Fibroblast of lung (primary cell): ENCODE measurements around the gene ART1. TPM values are rescaled to one million over a fixed set of nuclear protein-coding genes. Genes with fewer than 3 reads are reported as not detected.
A peak's percentile ranks its signal among the peaks of the same experiment; 100 is the strongest.

ENCODE experiments used
- DNase-seq, 2 donors: peaks; one replicate each; pipeline versions ENCODE4 v3.0.0 to v3.0.0-alpha.2; 2010; ENCODE audit warnings: low read depth in 2 of 2
- H2AFZ ChIP-seq: 2 replicates; pipeline ENCODE4 v1.5.1; 2012; ENCODE audit warnings: low read length, control low read depth, inconsistent platforms
- H3K27ac ChIP-seq: 2 replicates; pipeline ENCODE4 v1.5.1; 2011; ENCODE audit warnings: low read length, control low read depth; ENCODE audit not compliant: insufficient read depth
- H3K27me3 ChIP-seq: 2 replicates; pipeline ENCODE4 v1.5.1; 2011; ENCODE audit warnings: mild to moderate bottlenecking, low read length; ENCODE audit not compliant: control insufficient read depth, insufficient read depth
- H3K36me3 ChIP-seq: 2 replicates; pipeline ENCODE4 v1.5.1; 2011; ENCODE audit warnings: low read length; ENCODE audit not compliant: control insufficient read depth, insufficient read depth
- H3K4me1 ChIP-seq: 2 replicates; pipeline ENCODE4 v1.5.1; 2011; ENCODE audit warnings: low read length; ENCODE audit not compliant: control insufficient read depth, insufficient read depth; ENCODE audit errors: extremely low read depth
- H3K4me2 ChIP-seq: 2 replicates; pipeline ENCODE4 v1.5.1; 2011; ENCODE audit warnings: low read length, control low read depth; ENCODE audit not compliant: insufficient read depth; ENCODE audit errors: extremely low read depth
- H3K4me3 ChIP-seq, 4 experiments: fragments of 200-600 bp in 1 of 4; sonication (generic) in 1 of 4; replicated peaks in 1 of 4; 2 replicates each; pipeline ENCODE4 v1.5.1; 2011 to 2016; ENCODE audit warnings: low read length in 4 of 4, low read depth in 3 of 4, mild to moderate bottlenecking in 3 of 4, control low read depth in 2 of 4, inconsistent platforms in 1 of 4, mixed read lengths in 1 of 4; ENCODE audit not compliant: insufficient read depth in 1 of 4; ENCODE audit errors: control extremely low read depth in 1 of 4
- H3K79me2 ChIP-seq: 2 replicates; pipeline ENCODE4 v1.5.1; 2012; ENCODE audit warnings: mild to moderate bottlenecking, low read length, inconsistent platforms; ENCODE audit not compliant: control insufficient read depth, insufficient read depth
- H3K9ac ChIP-seq: 2 replicates; pipeline ENCODE4 v1.5.1; 2011; ENCODE audit warnings: mild to moderate bottlenecking, low read length, control low read depth; ENCODE audit not compliant: insufficient read depth
- H3K9me3 ChIP-seq: 2 replicates; pipeline ENCODE4 v1.5.1; 2012; ENCODE audit warnings: low read depth, low read length; ENCODE audit not compliant: control insufficient read depth, insufficient read depth
- H4K20me1 ChIP-seq: 2 replicates; pipeline ENCODE4 v1.5.1; 2011; ENCODE audit warnings: low read length; ENCODE audit not compliant: control insufficient read depth, insufficient read depth; ENCODE audit errors: extremely low read depth
- CTCF ChIP-seq, 2 donors: IDR thresholded peaks in 1 of 2; conservative IDR thresholded peaks in 1 of 2; 1 replicate in 1 of 2; 2 replicates in 1 of 2; pipeline ENCODE4 v1.5.1; 2011 to 2012; ENCODE audit warnings: low read length in 2 of 2, control low read depth in 1 of 2, inconsistent platforms in 1 of 2, low read depth in 1 of 2, mild to moderate bottlenecking in 1 of 2
- EZH2 ChIP-seq: IDR thresholded peaks from 2 replicates; pipeline ENCODE4 v1.5.1; 2012; ENCODE audit warnings: low read length, control low read depth, mild to moderate bottlenecking; ENCODE audit errors: missing control alignments
- polyA plus RNA-seq, 2 donors: library from polyadenylated mRNA; depleted of rRNA in 1 of 2; stranded (reverse) in 1 of 2; unstranded in 1 of 2; fragments of >200 nt; gene quantifications; 2 replicates each; pipeline ENCODE4 v1.2.1, GENCODE V29; 2011 to 2012; ENCODE audit warnings: missing spikeins in 1 of 2
- total RNA-seq: library from RNA; depleted of rRNA; stranded (reverse); fragments of >200 nt; gene quantifications from 2 replicates; pipeline ENCODE4 v1.2.1, GENCODE V29; 2014

The ART1 gene
- total and polyA plus RNA-seq, 2 donors (not counting 1 experiment from before 2014, with no cell fraction given), result not detected

- TF ChIP-seq EZH2 (no peak), CTCF (conservative IDR thresholded peaks at IDR 0.05 in 1 of 2, IDR thresholded peaks at IDR 0.05 in 1 of 2; ENCODE audit: low read depth in 1 of 2, low read length in 2 of 2) (no peak)
- H4K20me1 ChIP-seq, result no peaks in the 10 kb centered on the region
- DNase-seq, result no peak
These were observed 39.9 kb downstream of the ART1 start for GRCh38 chr11:3684819-3685172.

GRCh38 chr11:3685923-3686322 is 41.0 kb downstream of the ART1 start:
- Histone ChIP-seq H3K27me3 (no peaks in the 10 kb centered on the region), H3K79me2 (no peaks in the 10 kb centered on the region), H3K36me3 (peaks cover 18% of the 10 kb centered on the region)

More at GRCh38 chr11:3684819-3685172, 39.9 kb downstream of the ART1 start:
- H3K27ac ChIP-seq, result no peak overlapping the region
- no peak overlapping the region for H3K4me3 ChIP-seq
- H3K4me2 ChIP-seq, result no peak overlapping the region
- H3K9ac ChIP-seq, result no peak overlapping the region
- H2AFZ ChIP-seq, result no peak overlapping the region
- H3K36me3 ChIP-seq, result peaks cover 17% of the 10 kb centered on the region
- no peaks in the 10 kb centered on the region for H3K4me1 ChIP-seq
- no peaks in the 10 kb centered on the region for H3K79me2 ChIP-seq
- no peaks in the 10 kb centered on the region for H3K9me3 ChIP-seq
- no peaks in the 10 kb centered on the region for H3K27me3 ChIP-seq

DNA sequence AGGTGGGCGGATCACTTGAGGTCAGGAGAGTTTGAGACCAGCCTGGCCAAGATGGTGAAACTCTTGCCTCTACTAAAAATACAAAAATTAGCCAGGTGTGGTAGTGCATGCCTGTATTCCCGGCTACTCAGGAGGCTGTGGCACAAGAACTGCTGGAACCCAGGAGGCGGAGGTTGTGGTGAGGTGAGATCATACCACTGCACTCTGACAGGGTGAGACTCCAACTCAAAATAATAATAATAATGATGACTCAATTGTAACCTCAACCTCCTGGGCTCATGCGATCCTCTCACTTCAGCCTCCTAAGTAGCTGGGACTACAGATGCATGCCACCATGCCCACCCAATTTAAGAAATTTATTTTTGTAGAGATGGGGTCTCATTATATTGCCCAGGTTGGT is 41.8 kb downstream of the ART1 start:
- no peak overlapping the region for H3K4me2 ChIP-seq
- H3K9ac ChIP-seq, result no peak overlapping the region
- no peak for TF ChIP-seq EZH2
- TF ChIP-seq CTCF (conservative IDR thresholded peaks at IDR 0.05 in 1 of 2, IDR thresholded peaks at IDR 0.05 in 1 of 2; ENCODE audit: low read depth in 1 of 2, low read length in 2 of 2), result no peak
- H3K36me3 ChIP-seq, result peaks cover 19% of the 10 kb centered on the region
- no peaks in the 10 kb centered on the region for H4K20me1 ChIP-seq
- H3K4me3 ChIP-seq, result no peak overlapping the region
- H2AFZ ChIP-seq, result no peak overlapping the region
- peak in 1 of 2 donors; percentile 23 for DNase-seq
- H3K27me3 ChIP-seq, result no peaks in the 10 kb centered on the region
- no peaks in the 10 kb centered on the region for H3K4me1 ChIP-seq
- H3K27ac ChIP-seq, result no peak overlapping the region
- no peaks in the 10 kb centered on the region for H3K9me3 ChIP-seq
- no peaks in the 10 kb centered on the region for H3K79me2 ChIP-seq

More at GRCh38 chr11:3685923-3686322, 41.0 kb downstream of the ART1 start:
- Histone ChIP-seq H3K27ac (no peak overlapping the region), H4K20me1 (no peaks in the 10 kb centered on the region), H3K4me1 (no peaks in the 10 kb centered on the region), H3K4me3 (no peak overlapping the region), H3K9me3 (no peaks in the 10 kb centered on the region), H2AFZ (no peak overlapping the region), H3K4me2 (no peak overlapping the region), H3K9ac (no peak overlapping the region)
- TF ChIP-seq EZH2, result no peak
- no peak for TF ChIP-seq CTCF (conservative IDR thresholded peaks at IDR 0.05 in 1 of 2, IDR thresholded peaks at IDR 0.05 in 1 of 2; ENCODE audit: low read depth in 1 of 2, low read length in 2 of 2)
- DNase-seq, result peak in 1 of 2 donors; percentile 25
